GM18870 (cell line): Measurements from ENCODE around the gene COA3.

Experiments
- ATAC-seq: cut with Tn5 transposase; IDR thresholded peaks from one replicate; pipeline ENCODE4 v1.9.1; 2021; ENCODE audit warnings: moderate library complexity; ENCODE audit not compliant: unreplicated experiment

The COA3 gene

GRCh38 chr17:42798383-42799380 lies at the start of gene COA3, which contains the start of gene CNTD1:
Gene COA3 (minus strand): TSS chr17:42798704. CDS start chr17:42798681, 23 bp downstream.
Gene CNTD1 (plus strand): TSS chr17:42798861. CDS start chr17:42799068, 207 bp downstream.
- ATAC-seq, result no peak

- no peak for ATAC-seq
Measured at GRCh38 chr17:42848093-42848492, 49.6 kb upstream of the COA3 start.

- ATAC-seq, result no peak
Measured at GRCh38 chr17:42846594-42847280, 48.2 kb upstream of the COA3 start.

- no peak for ATAC-seq
Measured at GRCh38 chr17:42845918-42846593, 47.6 kb upstream of the COA3 start.

- ATAC-seq, result no peak
Measured at GRCh38 chr17:42845556-42845917, 47.0 kb upstream of the COA3 start.

GRCh38 chr17:42844761-42845555 lies 46.5 kb upstream of the COA3 start:
- ATAC-seq, result no peak

GRCh38 chr17:42844271-42844670 lies 45.8 kb upstream of the COA3 start, which contains the start of gene AOC2:
Gene AOC2 (plus strand): TSS chr17:42844580. CDS start chr17:42844627, 47 bp downstream.
- no peak for ATAC-seq

GRCh38 chr17:42843358-42843934 lies 44.9 kb upstream of the COA3 start:
- no peak for ATAC-seq

GRCh38 chr17:42841975-42842685 lies 43.6 kb upstream of the COA3 start:
- ATAC-seq, result no peak

GRCh38 chr17:42835732-42836131 lies 37.2 kb upstream of the COA3 start:
- ATAC-seq, result no peak

GRCh38 chr17:42833767-42834422 lies 35.4 kb upstream of the COA3 start:
- ATAC-seq, result no peak

GRCh38 chr17:42832934-42833766 lies 34.6 kb upstream of the COA3 start, which contains the start of gene PSME3:
Gene PSME3 (plus strand): TSS chr17:42833397. CDS start chr17:42833632, 235 bp downstream.
- peak; percentile 70 for ATAC-seq

- no peak for ATAC-seq
Measured at GRCh38 chr17:42832213-42832933, 33.9 kb upstream of the COA3 start.

GRCh38 chr17:42830971-42831370 lies 32.5 kb upstream of the COA3 start:
- ATAC-seq, result no peak

GRCh38 chr17:42827472-42827871 lies 29.0 kb upstream of the COA3 start:
- ATAC-seq, result no peak

- no peak for ATAC-seq
Measured at GRCh38 chr17:42821176-42821575, 22.7 kb upstream of the COA3 start.

- ATAC-seq, result no peak
Measured at GRCh38 chr17:42819939-42820535, 21.5 kb upstream of the COA3 start.
